Astrocyte of the hippocampus (primary cell): ENCODE measurements around the gene LDLRAD3.

ENCODE experiments used
- DNase-seq: peaks from one replicate; pipeline ENCODE4 v3.0.0; 2011; ENCODE audit warnings: low read depth, low spot score

LDLRAD3 gene

DNA sequence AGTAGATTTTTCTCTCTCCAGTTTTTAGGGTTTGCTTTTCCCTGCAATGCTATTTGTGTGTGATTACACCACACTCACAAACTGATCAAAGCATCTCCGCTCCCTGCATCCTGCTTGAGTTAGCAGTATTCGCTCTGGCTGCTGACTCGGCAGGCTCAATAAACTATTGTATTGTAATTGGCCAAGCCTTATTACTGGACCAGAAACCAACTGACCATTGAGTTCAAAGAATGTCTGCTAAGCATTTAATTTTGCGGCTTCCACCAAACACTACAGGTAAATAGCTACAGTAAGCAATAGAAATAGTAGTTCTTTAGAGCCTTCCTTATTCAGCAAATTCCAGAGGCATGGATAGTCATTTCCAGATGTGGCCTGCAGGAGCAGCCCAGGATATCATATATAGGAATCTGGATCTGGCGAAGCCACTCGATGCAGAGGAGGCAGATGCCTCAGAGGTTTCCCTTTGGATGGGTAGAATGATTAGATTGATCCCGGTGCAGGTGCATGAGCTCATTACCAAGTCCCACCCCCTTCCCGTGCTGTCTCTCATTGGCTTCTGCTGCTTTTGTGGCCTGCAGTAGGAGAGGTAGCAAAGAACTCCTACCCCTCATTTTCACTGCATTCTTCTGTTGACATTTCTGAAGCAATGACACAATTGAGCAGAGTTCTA, 268.0 kb downstream of the LDLRAD3 start:
- no peak for DNase-seq

DNA sequence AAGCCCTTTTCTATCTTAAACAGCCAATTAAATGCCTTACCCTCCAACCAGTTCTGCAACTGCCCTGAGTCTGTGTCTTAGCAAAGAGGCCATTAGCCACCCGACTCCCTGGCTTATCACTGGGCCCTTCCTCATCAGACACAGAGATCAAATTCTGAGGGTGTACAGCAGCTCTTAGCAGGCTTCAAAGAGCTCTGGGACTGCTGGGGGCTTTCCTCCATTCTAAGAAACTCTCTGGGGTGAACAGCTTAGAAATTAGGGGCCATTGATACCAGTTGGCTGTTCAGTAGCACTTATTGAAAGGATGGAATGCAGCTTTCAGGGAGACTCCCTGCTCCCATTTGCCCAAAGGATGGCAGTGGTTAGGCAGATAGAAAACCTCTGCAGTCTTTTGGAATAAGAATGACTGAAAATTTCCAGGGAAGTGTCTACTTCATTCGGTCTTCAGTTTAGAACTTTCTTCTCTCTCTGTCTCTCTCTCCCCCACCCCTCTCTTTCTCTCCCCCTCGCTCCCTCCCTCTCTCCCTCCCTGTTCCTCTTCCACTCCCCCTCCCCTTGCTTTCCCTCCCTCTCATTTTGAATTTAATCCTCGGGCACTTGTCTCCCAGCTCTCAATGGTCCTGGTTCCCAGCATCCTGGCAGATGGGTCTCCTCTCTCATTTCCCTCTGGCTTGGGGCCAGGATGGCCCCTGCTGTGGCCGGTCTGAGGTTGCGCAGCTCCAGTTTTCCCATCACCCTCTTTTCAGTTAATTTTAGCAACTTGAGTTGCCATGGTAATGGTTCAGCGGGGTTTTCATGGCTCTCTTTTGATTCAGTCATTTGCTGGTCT, 268.9 kb downstream of the LDLRAD3 start:
- no peak for DNase-seq

DNA sequence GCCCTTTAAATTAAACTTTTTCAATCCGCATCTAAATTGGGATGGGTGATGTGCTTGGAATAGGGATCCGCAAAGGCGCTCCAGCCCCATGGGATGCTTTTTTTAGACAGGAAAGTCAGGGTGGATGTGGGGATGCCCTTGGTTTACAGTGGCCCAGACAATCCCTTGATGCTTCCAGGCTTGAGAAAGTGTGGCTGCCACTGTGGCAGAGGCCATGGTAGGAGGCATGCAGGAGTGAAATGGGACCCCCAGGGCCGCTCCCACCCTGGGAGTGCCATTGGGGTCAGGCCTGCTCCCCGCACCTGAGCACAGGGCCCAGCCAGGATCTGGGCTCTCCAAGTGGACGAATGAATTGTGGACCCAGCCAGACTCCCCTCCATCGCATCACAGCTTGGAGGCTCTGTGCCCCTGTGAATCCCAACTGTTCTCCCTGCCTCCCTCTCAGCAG, 269.6 kb downstream of the LDLRAD3 start:
- DNase-seq, result no peak

DNA sequence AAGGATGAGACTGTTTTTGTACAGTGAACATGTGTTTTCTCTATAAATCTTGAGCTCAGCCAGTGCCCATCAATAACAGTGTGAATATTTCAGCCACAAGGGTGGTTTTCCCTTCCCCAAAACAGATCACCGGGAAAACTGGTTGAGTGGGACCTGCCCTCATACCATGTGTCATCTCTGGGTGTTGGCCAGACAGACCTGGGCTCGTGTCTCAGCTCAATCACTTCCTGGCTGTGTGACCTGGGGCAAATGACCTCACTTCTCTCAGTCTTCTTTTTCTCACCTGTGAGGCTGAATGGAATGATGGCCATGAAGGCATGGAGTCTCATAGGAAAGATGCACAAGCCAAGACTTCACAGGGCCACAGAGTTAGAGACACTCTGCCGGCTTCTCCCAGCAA, 270.6 kb downstream of the LDLRAD3 start:
- no peak for DNase-seq

DNA sequence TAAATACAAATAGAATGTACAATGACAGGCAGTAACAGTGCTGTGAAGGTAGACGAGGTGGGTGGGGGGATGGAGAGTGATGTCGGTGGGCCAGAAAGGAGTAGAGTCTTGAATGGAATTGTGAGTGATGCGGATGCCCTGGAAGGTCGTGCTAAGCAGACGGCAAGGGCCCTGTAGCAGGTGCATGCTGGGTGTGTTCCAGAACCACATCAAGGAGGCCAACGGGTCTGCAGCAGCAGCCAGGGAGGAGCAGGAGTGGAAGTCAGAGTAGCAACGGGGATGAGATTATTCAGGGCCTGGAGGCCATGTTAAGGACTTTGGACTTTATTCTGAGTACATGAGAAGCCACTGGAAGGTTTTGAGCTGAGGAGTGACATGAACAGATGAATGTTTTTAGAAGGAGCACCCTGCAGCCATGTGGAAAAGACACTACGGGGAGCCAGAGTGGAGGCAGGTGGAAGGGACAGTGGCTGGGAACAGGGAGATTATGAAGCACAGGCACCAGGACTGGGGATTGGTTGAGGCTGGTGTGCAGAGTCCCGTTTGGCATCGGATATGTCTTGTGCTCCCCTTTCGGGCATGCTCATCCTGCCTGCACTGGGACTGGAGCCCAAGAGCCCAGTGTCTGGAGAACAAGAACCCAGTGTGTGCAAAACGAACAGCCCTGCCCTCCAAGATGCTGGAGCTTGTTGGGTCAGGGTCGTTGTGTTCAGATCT, 271.3 kb downstream of the LDLRAD3 start:
- no peak for DNase-seq

DNA sequence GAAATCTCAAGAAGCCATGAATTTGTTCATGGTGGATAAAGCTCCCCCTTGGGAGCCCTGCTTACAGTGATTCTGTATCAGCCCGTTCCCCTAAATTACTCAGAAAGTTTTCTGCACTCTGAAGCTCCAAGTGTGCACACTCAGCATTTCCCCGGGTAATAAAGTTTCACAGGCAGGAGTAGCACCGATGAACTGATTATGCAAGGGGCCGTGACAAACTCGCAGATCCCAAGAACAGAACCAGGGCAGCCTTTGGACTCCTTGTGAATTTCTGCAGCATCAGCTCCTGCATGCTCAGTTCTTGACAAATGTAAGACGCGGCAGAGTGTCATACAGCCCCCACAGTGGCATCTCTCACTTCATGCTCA, 271.8 kb downstream of the LDLRAD3 start:
- no peak for DNase-seq

DNA sequence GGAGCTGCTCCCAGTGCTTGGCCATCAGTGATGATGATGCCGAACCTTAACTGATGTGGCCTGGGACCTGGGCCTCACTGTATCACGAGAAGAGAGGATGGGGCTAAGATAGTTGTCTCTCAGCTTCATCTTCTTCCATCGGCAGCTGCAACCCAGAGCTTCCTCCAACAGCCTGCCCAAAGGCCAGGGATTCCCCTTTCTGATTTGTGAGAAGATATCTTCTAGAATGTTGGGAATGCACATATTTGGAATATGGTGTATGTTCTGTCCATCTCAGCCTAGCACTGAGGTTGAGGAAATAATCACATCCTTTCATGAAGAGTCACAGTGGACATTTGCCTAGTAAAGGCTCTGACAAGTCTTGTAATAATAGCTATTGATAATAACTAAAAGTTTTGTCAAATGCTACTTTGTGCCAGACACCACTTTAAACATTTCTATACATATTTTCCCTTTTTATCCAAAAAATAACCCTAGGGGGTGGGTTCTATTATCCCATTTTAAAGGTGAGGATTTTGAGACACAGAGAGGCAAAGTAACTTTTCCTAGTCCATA, 272.3 kb downstream of the LDLRAD3 start:
- no peak for DNase-seq

DNA sequence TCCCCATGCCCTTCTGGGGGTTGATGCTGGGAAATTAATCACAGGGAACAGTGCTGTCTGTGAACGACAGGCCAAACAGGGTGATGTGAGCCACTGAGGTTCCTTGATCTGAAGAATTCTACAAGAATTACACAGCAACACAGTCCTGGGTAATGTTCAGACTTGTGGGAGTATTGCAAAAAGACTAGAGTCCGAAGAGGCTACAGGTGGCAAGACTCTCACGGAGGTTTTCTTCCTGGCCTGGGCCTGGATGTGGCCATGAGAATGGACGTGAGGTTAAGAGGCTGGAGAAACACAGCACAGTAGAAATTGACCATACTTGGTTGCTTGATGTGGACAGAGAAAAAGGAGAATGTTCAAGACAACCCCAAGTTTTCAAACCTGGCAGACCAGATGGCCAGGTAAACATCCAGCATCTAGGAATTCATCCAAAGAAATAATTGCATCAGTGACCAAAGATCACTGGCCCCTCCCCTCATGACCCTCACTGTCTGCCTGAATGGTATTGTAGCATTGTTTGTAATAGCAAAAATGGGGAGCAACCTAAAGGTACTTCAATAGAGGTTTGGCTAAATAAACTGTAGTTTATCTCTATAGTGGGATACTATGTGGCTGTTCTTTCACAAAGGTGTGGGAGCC, 274.5 kb downstream of the LDLRAD3 start:
- no peak for DNase-seq

DNA sequence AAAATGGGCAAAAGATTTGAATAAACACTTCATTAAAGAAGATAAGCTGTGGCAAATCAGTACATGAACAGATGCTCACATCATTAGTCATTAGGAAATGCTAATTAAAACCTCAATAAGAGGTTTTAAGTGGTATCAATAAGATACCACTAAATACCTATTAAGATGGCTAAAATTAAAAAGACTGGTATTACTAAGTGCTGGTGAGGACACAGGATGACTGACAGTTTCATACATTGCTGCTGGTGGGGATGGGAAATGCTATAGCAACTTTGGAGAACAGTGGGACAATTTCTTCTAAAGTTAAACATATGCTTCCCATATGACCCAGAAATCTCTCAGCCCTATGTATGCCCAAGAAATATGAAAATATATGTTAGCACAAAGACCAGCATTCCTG, 276.1 kb downstream of the LDLRAD3 start:
- no peak for DNase-seq

DNA sequence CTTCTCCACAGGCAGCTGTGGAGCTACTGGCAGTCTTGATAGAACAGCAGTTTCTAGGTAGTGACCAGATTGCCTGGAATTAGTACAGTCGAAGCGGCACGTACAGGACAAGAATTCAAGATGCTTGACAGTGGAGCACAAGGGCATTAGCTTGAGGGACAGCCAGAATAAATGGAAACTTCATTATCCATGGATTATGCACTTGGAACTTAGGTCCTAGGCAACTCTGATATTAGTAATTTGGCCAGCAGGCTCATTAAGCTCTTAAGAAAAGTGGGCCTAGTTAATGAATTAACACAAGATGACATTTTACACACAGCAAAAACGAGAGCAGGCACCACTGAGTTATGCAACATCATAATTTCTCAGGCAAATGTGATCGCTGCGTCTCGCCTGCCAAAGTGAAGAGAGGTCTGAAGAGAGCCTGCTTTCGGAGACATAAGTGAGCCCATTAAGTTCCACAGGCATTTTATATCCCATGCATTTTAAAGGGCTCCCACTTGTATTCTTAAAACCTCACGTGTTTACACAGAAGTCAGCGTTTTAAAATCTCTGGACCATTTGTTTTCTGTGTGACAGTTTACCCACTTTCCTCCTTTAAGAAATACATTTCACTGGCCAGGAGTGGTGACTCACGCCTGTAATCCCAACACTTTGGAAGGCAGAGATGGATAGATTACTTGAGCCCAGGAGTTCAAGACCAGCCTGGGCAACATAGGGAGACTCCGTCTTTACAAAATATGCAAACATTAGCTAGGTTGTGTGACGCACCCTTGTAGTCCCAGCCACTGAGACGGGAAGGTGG, 279.2 kb downstream of the LDLRAD3 start:
- peak; percentile 61 for DNase-seq

DNA sequence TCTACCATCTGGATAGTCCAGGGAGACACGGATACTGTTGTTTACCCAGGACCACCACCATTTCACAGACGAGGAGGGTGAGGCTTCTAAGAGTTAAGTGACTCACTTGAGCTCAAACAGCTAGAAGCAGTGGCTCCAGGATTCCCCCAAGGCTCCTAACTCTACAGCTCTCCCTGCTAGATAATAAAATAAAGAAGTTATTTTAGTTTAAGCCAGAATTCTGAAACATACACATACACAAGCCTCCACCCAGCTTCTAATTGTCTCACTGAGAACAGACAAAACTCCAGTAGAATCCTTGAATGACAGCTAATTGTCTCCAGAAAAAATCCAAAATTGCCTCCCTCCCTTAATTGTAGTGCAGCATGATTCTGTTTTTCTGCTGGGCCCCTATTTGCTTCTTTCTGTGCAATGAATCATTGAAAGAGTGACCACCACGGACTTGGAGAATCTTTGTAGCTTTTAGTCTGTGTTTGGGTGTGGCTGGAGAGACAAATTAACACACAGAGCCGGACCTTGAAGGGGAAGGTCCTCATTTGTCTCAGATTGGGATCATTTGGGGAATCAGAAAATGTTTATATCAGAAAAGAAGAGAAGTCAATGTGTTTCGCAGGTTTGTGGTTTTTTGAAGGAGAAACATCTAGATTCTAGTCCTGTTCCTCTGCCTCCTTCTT, 280.5 kb downstream of the LDLRAD3 start:
- no peak for DNase-seq

DNA sequence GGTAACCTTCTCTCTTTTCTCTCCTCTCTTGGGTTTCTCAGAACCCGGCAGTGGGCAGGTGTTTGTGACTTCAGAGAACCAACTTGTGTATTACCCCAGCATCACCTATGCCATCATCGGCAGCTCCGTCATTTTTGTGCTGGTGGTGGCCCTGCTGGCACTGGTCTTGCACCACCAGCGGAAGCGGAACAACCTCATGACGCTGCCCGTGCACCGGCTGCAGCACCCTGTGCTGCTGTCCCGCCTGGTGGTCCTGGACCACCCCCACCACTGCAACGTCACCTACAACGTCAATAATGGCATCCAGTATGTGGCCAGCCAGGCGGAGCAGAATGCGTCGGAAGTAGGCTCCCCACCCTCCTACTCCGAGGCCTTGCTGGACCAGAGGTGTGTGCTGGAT, 283.2 kb downstream of the LDLRAD3 start:
- no peak for DNase-seq

DNA sequence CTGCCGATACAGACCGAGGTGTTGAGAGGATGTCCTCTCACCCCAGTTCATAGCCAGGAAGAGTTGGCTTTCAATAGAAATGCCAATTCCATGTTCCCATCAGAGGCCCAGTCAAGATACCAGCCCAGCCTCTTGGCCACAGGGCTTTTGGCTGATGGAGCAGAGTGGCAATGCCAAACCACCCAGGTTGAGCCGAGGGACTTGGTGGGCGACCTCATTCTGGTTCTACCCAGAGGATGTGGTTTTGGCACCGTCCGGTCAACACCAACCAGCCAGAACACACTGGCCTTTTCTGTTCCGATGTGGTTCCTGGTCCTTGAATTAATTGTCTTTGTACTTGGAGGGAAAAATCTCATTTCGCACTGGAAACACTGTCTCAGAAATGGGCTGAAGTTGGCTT, 284.8 kb downstream of the LDLRAD3 start:
- peak; percentile 77 for DNase-seq

DNA sequence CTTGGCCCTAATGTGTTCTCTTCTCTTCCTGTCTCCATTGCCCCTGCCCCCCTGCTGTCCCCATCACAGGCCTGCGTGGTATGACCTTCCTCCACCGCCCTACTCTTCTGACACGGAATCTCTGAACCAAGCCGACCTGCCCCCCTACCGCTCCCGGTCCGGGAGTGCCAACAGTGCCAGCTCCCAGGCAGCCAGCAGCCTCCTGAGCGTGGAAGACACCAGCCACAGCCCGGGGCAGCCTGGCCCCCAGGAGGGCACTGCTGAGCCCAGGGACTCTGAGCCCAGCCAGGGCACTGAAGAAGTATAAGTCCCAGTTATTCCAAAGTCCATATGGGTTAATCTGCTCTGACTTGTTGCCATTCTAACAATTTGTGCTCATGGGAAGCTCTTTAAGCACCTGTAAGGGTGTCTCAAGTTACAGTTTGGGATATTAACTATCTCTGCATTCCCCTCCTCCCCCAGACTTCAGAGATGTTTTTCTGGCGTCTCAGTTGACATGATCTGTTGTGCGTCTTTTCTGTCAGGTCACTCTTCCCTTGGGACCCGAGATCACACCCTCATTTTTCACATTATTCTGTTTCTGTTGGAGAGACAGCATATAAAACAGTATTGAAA, 285.3 kb downstream of the LDLRAD3 start:
- no peak for DNase-seq

DNA sequence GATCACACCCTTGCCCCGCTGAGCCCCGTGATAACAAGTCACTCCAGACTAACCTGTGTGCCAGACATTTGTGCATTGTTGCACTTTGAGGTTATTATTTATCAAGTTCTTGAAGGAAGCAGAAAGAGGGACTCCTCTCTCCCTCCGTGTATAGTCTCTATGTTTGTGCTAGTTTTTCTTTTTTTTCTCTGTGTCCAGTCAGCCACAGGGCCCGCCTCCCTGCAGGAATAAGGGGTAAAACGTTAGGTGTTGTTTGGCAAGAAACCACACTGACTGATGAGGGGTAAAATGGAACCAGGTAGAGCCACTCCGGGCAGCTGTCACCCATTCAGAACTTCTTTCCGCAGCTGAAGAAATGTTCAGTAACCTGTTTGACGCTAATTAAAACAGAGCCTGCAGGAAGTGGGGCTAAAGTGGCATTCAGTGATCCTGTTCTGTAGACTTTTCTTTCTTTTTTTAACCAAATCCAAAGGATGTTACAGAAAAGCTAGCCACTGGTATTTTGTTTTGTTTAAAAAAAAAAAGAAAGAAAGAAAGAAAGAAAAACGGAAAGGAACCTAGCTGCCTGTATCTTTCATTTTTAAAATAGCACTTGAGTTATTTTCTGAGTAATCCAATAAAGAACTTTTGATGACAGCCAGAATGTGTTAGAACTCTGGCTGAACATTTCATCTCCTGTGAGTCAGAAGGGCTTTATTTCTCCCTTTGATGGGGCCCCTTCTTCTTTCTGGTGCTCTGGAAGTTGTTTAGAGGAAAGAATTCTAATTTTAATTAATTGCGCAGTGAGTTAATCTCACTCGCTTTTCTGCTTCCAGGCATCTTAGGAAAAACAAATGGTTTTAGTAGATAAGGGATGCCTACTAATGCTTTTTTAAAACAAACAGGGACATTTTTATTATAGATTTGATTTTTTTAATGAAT, 287.2 kb downstream of the LDLRAD3 start:
- peak; percentile 78 for DNase-seq

DNA sequence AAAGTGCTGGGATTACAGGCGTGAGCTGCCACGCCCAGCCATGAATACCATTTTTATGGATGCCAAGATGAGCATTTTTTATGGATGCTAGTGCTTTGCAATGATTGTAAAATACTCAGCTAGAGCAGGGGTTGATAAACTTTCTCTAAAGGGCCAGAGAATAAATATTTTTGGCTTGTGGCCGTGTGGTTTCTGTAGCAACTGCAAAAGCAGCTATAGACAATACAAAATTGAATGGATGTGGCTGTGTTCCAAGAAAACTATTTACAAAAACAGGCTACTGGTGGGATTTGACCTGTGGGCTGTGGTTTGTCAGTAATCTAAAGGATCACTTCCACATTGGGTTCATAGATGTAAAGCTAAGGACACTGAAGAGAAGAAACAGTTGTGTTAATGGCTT, 289.3 kb downstream of the LDLRAD3 start:
- peak; percentile 79 for DNase-seq

DNA sequence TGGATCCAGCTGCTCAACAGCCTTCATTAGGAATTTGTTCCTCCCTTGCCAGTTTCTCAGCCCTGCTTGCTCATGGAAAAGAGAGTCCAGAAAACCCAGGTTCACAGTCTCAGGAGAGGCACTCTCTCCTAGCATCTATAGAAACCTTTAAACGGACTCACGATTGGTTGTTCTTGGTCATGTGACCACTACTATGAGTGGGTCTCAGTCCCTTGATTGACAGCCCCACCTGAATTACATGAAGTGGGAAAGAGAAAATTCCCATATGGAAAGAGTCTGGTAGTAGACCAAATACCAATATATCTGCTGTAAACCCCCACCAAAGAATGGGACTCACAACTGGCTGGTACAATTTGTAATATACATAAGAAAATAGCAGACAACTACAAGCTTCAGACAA, 291.0 kb downstream of the LDLRAD3 start:
- no peak for DNase-seq

DNA sequence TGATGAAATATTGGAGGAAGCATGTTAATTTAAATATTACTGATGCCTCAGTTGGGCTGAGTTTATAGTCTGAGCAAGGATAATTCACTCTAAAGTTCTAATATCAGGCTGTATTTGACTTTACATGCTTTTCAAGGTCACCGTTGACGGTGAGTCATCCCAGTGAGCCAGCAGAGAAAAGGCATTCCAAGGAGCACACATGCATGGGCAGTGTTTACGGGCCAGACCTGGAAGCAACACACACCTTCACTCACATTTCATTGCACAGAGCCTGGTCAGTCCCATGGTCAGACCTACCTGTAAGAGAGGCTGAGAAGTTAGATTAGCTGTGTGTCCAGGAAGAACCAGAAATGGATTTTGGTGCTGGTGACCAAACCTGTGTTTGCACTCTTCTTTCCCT, 291.9 kb downstream of the LDLRAD3 start:
- DNase-seq, result peak; percentile 34

DNA sequence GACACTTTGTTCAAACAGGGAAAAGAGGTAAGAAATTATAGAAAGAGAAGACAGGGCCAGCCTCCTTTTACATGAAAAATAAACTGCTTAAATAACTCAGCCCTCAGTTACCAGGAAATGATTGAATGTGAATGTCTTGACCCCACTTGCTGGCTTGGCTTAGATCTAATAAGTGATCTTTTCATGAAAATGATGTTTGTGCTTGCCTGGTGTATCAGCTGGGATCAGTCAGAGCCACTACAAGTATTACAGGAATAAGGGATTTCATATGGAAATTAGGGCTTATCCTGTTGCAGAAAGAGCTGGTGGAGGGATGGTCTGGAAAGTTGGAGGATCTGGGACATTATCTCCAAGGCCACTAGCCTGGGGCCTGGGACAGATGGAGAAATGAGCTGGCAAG, 293.5 kb downstream of the LDLRAD3 start:
- no peak for DNase-seq
